ENCODE measurements around the gene TEX10. TPM values are rescaled to one million over a fixed set of nuclear protein-coding genes. Genes with fewer than 3 reads are reported as not detected.

Gene TEX10
- total and polyA plus RNA-seq, 2 of the 4 experiments (the other 2 are of a cell fraction): 16.2 to 43.9 TPM

DNA sequence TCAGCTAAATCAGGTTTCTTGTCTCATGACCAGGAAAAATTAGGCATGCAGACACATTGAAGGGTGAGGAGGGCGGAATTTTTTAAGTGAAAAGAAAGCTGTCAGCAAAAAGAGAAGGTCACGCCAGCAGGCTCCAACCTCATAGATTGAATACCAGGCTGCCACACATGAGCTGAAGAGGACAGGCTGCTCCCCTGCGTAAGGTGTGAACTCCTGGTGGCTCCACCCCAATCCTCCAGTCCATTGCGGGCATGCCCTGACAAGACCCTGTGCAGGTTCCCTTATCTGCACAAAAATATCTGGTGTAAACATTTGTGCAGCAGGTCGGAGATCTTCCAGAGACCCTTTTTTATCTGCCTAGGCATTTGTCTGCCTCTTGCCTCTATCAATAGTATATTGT, 22.9 kb upstream of the TEX10 start:
- no peak overlapping the region for H4K5ac ChIP-seq (ENCODE audit: low read depth, low read length)
- no peak overlapping the region for H2AFZ ChIP-seq (replicated peaks; ENCODE audit: low read length, poor library complexity)
- POLR2A ChIA-PET (ENCODE audit: unreplicated experiment): interaction anchor here (0.6 kb wide), 1 partner anchor 38 kb away, joined by 3 read pairs; no protein-coding TSS in a partner anchor
- no peak overlapping the region for H2BK120ac ChIP-seq (ENCODE audit: low read depth, low read length)
- dilution Hi-C loops (cut with HindIII; ENCODE audit: low sequenced_read_pairs, unreplicated experiment) (no loop called here), intact Hi-C loops (cut with micrococcal nuclease) (loop anchor here (5.0 kb wide), 1 partner anchor 37 kb away; no protein-coding TSS in a partner anchor), in situ Hi-C loops (cut with MboI; ENCODE audit: low sequenced_read_pairs) (no loop called here)
- no peak overlapping the region for H4K8ac ChIP-seq (ENCODE audit: low read depth in 2 of 2, low read length in 2 of 2)
- DNase-seq (no peak), ATAC-seq (ENCODE audit: low read depth) (no peak)
- no peak overlapping the region for H2BK15ac ChIP-seq (ENCODE audit: low read depth, low read length)
- no peak overlapping the region for H2AK9ac ChIP-seq (replicated peaks; ENCODE audit: low read depth, low read length, poor library complexity)
- no peak overlapping the region for H3K4me3 ChIP-seq (ENCODE audit: insufficient read depth, low read depth, low read length)
- H3K56ac ChIP-seq (ENCODE audit: extremely low read depth, insufficient read depth, low read length): no peak overlapping the region
- CTCF ChIA-PET: no interaction called here
- H3K36me3 ChIP-seq (ENCODE audit: control insufficient read depth, insufficient read depth, low read length): no peaks in the 10 kb centered on the region
- H2BK20ac ChIP-seq (ENCODE audit: low read depth, low read length): no peak overlapping the region; the same call in 1 of the 2 replicates
- H3K9me1 ChIP-seq (ENCODE audit: insufficient read depth, low read length): peaks cover 4% of the 10 kb centered on the region; the same call in 1 of the 2 replicates
- no peak overlapping the region for H3K4me2 ChIP-seq (ENCODE audit: low read depth, low read length)
- H3K14ac ChIP-seq (replicated peaks; ENCODE audit: low read depth, low read length): no peak overlapping the region
- WGBS, 2 experiments (ENCODE audit: extremely low coverage in 2 of 2, insufficient read length in 1 of 2): 94% methylated on average over 2 of the region's 5 CpGs; no CpG with 5 or more reads in 1 of the 2 experiments
- H3K27me3 ChIP-seq (ENCODE audit: control insufficient read depth, insufficient read depth, low read length): no peaks in the 10 kb centered on the region
- H3K9me3 ChIP-seq (ENCODE audit: control insufficient read depth, insufficient read depth, low read length): no peaks in the 10 kb centered on the region
- H3K4me1 ChIP-seq (ENCODE audit: control insufficient read depth, insufficient read depth, low read length): peaks cover 6% of the 10 kb centered on the region; the same call in 1 of the 2 replicates
- H3K27ac ChIP-seq (ENCODE audit: insufficient read depth, low read length): no peak overlapping the region
- no peak overlapping the region for H3K4ac ChIP-seq (ENCODE audit: low read depth, low read length)
- no TSS peak for BruUV-seq (replicated peaks)
- H2BK5ac ChIP-seq (ENCODE audit: low read depth, low read length, poor library complexity, severe bottlenecking): no peak overlapping the region
- no peak overlapping the region; the same call in 1 of the 2 replicates for H2AK5ac ChIP-seq (ENCODE audit: low read depth, low read length)
- TF ChIP-seq NFE2L2 (IDR thresholded peaks at IDR 0.05; ENCODE audit: low read depth, low read length) (no peak), CEBPB (IDR thresholded peaks at IDR 0.05; ENCODE audit: low read depth, low read length) (no peak), RFX5 (IDR thresholded peaks at IDR 0.05; ENCODE audit: low read depth, low read length) (no peak)
- H4K20me1 ChIP-seq (ENCODE audit: insufficient read depth, low read length): no peaks in the 10 kb centered on the region
- H3K79me1 ChIP-seq (ENCODE audit: low read depth in 1 of 2, low read length in 2 of 2): peaks cover 0 to 3% of the 10 kb centered on the region in 2 experiments; a peak in 1 of 4 replicates
- no peak overlapping the region; the same call in 1 of the 2 replicates for H4K91ac ChIP-seq (ENCODE audit: insufficient read depth, low read depth, low read length)
- H3K18ac ChIP-seq (ENCODE audit: low read depth, low read length): no peak overlapping the region
- H3K23ac ChIP-seq (ENCODE audit: low read depth, low read length): no peak overlapping the region
- no peak overlapping the region for H3K9ac ChIP-seq (ENCODE audit: low read depth, low read length)

All from IMR-90 (cell line).